GM12865 (cell line): Measurements from ENCODE around the gene TMCC3.

Experiments used
- DNase-seq: peaks from one replicate; pipeline ENCODE4 v3.0.0; 2010; ENCODE audit warnings: low read depth
- H3K4me3 ChIP-seq: 2 replicates; pipeline ENCODE4 v1.5.1; 2011; ENCODE audit warnings: mild to moderate bottlenecking, low read depth, low read length, control low read depth
- TF ChIP-seq, protein P1 (sequence below): IDR thresholded peaks from 2 replicates; pipeline ENCODE4 v1.5.1; 2011; ENCODE audit warnings: low read length, control low read depth, low read depth, inconsistent platforms; ENCODE audit not compliant: insufficient read depth; ENCODE audit errors: missing control alignments

Gene TMCC3

DNA sequence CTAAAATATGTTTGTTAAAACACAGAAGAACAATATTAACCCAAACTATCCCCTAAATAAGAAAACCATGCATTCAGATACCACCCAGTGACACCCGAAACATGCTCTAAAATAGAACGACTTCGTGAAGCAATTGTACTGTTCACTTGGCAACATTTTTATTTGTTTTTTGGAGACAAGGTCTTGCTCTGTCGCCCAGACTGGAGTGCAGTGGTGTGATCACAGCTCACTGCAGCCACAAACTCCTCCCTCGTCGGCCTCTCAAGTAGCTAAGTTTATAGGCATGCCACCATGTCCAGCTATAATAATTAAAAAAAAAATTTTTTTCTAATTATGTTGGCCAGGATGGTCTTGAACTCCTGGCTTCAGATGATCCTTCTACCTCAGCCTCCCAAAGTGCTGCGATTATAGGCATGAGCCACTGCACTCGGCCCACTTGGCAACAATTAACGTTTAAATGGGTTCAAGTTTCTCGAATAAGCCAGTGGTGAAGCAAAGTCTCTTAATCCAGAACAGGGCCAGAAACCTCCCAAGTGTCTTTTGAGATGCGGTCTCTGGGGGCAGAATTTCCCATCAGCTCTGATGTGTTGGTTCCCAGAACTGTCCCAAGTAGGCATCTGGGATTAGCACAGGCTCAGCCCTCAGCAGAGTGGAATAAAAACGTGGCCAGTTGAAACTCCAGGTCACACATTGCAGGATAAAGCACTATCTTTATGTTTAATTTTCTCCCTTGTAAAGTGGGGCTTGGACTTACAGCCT lies 74.5 kb downstream of the TMCC3 start:
- DNase-seq, result no peak
- TF ChIP-seq, protein P1, sequence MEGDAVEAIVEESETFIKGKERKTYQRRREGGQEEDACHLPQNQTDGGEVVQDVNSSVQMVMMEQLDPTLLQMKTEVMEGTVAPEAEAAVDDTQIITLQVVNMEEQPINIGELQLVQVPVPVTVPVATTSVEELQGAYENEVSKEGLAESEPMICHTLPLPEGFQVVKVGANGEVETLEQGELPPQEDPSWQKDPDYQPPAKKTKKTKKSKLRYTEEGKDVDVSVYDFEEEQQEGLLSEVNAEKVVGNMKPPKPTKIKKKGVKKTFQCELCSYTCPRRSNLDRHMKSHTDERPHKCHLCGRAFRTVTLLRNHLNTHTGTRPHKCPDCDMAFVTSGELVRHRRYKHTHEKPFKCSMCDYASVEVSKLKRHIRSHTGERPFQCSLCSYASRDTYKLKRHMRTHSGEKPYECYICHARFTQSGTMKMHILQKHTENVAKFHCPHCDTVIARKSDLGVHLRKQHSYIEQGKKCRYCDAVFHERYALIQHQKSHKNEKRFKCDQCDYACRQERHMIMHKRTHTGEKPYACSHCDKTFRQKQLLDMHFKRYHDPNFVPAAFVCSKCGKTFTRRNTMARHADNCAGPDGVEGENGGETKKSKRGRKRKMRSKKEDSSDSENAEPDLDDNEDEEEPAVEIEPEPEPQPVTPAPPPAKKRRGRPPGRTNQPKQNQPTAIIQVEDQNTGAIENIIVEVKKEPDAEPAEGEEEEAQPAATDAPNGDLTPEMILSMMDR, result no peak
- H3K4me3 ChIP-seq, result no peak overlapping the region

DNA sequence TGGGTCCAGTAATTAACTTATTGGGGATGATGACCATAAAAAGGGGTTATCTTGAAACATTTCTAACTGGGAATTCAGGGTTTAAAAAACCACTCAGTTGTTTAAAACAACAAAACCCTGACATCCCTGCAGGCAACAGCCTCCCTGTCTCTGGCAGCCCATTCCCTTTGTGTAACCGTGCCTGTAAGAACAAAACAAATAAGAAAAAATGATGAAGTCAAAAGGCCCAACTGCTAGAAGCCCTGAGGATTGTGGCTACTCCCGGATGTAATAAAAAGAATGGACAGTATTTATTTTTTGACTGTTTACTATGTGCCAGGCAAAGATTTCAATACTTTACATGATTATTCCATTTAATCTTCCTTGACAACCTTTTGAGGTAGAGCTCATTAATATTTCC lies 75.3 kb downstream of the TMCC3 start:
- DNase-seq, result no peak
- TF ChIP-seq, protein P1, result no peak
- no peak overlapping the region for H3K4me3 ChIP-seq

GRCh38 chr12:94571556-94571955 lies 78.8 kb downstream of the TMCC3 start:
- TF ChIP-seq, protein P1, result no peak
- H3K4me3 ChIP-seq, result no peak overlapping the region
- DNase-seq, result no peak

- DNase-seq, result no peak
- TF ChIP-seq, protein P1, result no peak
- no peak overlapping the region for H3K4me3 ChIP-seq
Measured at GRCh38 chr12:94570161-94570560, 80.2 kb downstream of the TMCC3 start.

DNA sequence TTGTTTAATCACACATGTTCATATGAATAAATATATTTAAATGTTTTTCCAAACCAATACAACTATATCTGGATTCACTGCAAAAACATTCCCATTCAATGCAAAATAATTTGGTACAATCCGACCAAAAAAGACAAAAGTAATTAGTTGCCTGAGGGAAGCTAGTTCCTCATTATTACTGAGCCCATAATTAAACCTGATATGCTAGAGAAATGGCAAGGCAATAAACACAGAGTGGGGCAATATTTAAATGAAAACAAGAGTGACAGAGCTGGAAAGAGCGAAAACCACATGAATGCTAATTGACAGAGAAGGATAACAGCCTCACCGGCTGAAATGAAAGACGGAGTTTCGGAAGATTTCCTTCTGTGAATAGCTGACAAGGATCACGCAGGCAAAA lies 82.6 kb downstream of the TMCC3 start:
- no peak for DNase-seq
- TF ChIP-seq, protein P1, result no peak
- H3K4me3 ChIP-seq, result no peak overlapping the region

GRCh38 chr12:94566345-94566744 lies 84.0 kb downstream of the TMCC3 start:
- TF ChIP-seq, protein P1, result no peak
- DNase-seq, result no peak
- H3K4me3 ChIP-seq, result no peak overlapping the region

- no peak overlapping the region for H3K4me3 ChIP-seq
- TF ChIP-seq, protein P1, result no peak
- no peak for DNase-seq
Measured at GRCh38 chr12:94565683-94566082, 84.7 kb downstream of the TMCC3 start.
